Activated CD4-positive, alpha-beta T cell treated with anti-CD3 and anti-CD28 coated beads for 24 hours (primary cell): Measurements from ENCODE around the gene CARD9.
A peak's percentile ranks its signal among the peaks of the same experiment; 100 is the strongest.

Experiments used
- DNase-seq, 2 donors: peaks; one replicate each; pipeline ENCODE4 v3.0.0-alpha.2; 2020; ENCODE audit warnings: low read depth in 2 of 2

Gene CARD9

GRCh38 chr9:136401173-136401922 lies 27.9 kb upstream of the CARD9 start:
- DNase-seq = no peak

DNA sequence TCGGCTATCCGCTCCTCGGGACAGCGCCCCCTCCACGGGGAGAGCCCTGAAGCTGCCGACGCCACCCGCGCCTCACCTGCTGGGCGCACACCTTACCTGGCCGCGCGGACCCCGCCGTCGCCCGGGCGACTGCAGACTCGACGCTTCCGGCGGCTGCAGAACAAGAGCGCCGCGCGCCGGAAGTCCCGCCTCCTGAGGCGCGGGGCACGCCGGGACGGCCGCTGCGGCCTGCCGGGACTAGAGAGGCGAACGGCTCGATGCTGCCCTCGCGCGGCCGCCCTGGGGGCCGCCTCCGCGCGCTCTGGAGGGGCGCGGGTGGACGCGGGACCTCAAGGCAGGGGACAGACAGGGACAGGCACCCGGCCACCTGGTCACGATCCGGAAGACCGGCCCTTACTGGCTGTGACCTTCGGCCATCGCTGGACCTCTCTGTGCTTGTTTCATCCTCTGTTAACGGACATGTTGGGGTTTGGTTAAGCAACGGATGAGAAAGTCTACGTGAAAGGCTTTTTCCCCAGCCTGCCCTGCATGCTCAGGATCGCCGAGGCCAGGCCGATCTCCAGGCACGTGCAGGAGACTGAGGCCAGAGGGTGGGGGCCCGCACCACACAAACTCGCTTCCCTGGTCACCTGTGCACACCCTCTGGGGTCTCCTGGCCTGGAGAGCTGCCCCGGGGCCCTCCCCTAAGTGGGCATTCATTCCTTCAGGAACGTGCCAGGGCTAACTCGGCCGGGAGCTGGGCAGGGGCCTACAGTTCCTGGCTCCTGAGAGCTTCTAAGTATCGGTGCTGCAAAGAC lies 26.8 kb upstream of the CARD9 start, which contains the start of gene SNAPC4:
Gene SNAPC4 (minus strand): TSS at position 133 of the 797 bp plus-strand sequence. CDS start 1,742 bp downstream, outside the sequence.
- DNase-seq = peak; percentile 81 to 82

- no peak for DNase-seq
Measured at GRCh38 chr9:136399176-136400037, 25.9 kb upstream of the CARD9 start.

DNA sequence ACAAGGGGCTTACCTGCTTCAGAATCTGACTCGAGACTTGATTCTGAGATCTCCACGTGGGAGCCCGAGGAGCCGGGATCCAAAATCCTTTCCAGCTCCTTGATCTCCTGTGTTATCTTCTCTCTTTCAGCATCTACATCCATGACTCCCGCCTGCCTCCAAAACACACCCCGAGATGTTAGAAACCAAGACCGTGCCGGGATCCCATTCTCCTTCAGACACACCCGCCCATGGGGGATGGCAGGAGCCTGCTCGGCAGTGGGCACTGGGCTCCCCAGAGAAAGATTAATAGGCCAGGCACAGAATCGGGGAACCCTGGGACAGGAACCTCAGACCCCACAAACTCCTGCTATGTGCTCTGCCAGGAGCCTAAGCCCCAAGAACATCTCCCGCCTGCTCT lies 24.8 kb upstream of the CARD9 start:
- no peak for DNase-seq

DNA sequence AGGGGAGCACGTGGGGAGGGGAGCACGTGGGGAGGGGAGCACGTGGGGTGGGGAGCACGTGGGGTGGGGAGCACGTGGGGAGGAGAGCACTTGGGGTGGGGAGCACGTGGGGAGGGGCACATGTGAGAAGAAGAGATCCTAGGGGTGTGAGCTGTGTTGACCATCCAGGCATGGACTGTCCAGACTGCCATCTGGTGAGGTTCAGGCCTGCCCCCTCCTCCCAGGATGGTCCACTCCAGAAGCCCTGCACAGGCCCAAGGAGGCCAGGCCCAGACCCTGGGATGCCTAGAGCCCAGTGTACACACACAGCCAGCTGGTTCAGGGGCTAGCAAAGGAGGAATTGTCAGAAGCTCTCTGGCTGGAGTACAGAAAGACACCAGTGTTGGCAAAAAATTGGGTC lies 24.2 kb upstream of the CARD9 start:
- DNase-seq = no peak

DNA sequence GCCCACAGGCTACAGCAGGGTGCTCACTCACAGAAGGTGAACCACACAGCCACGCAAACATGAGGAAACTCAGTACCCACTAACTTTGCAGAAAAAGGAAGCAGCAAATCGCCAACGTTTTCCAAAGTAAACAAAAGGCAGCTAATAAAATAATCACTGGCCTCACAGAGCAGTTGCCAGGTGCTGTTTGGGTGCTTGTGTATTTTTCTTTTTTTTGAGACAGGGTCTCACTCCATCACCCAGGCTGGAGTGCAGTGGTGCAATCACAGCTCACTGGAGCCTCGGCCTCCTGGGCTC lies 22.7 kb upstream of the CARD9 start:
- DNase-seq = no peak

DNA sequence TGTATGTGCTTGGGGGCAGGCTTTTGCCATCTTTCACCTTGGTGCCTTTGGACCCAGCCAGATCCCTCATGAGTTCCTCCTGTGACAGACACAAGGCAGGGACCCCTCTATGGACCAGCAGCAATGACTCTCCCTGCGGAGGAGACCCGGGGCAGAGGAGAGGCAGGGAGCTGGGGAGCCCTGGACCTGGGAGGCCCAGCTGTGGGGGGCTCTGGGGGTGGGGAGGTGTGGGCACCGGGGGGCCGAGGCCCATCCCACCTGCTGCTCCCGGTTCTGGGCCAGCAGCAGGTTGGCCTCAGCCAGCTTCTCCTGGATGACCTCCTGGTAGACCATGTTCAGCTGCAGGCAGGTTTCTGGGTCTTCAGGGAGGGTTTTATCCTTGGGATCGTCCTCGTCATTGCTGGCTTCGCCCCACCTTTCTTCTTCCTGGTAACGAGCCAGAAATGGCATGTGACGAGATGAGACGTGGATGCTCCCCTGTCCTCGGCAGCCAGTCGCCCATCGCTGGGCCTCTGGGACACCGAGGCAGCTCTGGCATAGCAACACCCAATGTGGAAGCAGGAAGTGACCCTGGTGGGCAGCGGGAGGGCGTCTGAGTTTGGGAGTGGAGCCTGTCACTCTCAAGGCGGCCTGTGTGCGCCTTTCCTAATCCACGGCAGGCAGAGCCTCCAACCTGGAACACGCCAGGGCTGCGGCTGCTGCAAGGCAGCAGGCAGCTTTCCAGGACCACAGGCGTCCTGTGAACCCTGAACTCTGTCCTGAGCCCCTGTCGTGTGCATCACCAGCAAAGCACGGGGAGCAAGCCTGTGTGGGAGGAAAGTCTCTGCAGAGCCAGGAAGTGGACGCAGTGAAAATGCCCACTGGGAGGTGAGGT lies 22.1 kb upstream of the CARD9 start:
- DNase-seq = no peak

DNA sequence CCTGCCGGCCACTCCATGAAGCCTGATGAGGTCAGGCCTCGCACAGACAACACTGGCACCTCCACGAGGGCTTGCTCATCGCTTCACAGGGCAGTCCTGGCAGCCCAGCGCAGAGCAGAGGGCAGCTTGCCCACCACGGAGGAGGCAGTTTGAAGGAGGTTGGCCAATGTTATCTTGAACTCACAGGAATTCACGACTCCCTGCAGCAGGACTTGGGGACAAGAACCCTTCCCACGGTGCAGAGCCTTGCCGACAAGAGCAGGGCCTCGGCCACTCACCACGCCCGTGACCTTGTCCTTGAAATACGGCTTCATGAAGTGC lies 21.5 kb upstream of the CARD9 start:
- DNase-seq = no peak

DNA sequence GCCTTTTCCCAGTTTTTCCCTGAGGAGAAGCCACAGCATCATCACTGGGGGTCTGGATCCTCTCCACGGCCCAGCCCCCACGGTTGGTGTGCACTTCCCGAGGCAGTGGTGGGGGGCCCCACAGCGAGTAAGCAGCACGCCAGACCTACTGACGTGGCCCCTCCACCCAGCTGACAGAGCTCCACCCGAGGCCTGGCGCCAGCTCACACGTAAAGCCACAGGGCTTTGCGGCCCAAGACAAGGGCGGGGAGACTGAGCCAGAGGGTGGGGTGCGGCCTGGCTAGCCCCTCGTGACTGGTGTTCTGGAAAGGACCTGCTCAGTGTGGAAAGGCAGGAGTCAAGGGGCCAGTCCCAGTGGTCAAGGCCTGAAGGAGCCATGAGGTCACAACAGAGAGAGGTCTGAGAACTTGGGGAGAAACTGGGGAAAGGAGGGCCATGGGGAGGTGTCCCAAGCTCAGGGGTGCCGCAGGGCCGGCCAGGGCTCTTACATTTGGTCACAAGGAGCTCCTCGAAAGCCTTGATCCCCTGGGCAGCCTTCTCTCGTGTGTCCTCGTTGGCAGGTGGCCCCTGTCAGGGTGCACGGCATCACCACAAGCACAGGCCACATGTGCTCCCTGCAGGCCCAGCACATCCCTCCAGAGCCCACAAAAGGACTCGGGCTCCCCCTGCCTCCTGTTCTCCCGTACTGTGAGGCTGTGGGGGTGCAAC lies 21.0 kb upstream of the CARD9 start:
- DNase-seq = no peak

DNA sequence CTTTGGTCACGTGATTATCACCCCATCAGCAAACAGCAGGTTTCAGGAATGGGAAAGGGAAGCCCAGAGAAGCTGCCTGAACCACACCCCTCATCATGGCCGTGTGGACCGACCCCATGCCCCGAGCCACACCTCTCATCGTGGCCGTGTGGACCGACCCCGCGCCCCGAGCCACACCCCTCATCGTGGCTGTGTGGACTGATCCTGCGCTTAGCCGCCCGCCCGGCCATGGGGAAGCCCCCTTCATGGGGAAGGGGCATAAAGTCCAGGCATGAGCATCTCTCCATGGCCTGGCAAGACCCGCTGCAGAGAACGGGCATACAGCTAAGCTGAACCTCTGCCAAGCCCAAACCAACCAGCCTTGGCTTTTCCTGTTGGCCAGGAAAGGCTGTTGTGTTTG lies 20.1 kb upstream of the CARD9 start:
- DNase-seq = no peak

DNA sequence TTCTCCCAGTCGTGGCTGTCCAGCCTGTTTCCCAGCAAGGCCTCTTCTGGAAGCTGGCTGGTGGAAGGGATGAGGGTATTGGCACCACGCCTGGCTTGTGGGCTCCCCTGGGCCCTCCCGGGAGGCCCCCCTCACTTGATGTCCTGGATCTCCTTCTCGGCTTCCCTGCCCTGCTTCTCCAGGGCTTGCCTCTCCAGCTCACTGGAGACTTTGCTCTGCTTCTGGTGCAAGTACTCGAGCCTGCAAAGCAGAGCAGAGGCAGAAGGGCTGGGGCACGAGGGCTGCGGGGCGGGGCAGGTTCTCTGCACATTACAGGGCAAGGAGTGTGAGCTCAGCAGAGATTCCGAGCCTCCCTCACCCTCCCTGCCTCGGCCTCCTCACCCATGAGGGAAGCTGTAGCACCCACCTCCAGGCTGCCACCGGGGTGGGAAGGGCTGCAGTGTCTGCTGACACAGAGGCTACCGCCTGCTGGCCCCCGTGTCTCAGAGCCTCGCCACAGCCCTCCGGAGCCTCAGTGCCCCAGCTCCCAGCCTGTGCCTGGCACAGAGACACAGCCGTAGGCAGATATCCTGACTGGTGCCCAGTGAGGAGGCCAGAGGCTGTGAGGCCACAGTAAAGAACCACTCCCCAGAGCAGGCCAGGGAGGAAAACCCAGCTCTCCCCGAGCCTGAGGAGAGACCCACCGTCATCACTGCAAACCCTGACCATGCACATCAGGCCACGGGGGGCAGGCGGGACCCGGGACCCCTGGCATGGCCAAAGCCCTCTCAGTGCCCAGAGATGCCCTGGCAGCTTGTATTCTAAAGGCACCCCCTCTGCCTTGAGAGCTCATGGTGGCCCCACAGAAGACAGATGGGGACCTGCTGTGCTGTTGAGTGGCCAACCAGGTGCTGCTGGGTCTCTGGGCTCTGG lies 19.3 kb upstream of the CARD9 start:
- no peak for DNase-seq

GRCh38 chr9:136391737-136392537 lies 18.5 kb upstream of the CARD9 start:
- no peak for DNase-seq

DNA sequence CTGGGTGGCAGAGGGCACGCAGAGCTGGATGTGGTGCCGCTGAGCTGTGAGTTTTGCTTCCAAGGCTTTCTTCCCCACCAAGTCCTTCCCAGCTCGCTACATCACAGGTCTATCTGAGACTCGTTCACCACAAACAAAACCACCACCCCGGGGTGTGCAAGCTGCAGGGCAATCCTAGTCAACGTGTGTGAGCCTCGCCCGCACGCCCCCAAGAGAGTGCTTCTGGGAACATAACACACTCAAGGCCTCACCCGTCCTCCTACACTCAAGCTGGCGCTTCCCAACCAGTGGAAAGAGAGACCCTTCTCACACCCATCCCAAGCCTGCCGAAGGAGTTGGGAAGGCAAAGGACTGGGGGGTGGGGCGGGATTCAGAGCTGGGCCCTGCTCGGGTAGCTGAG lies 15.9 kb upstream of the CARD9 start:
- no peak for DNase-seq

DNA sequence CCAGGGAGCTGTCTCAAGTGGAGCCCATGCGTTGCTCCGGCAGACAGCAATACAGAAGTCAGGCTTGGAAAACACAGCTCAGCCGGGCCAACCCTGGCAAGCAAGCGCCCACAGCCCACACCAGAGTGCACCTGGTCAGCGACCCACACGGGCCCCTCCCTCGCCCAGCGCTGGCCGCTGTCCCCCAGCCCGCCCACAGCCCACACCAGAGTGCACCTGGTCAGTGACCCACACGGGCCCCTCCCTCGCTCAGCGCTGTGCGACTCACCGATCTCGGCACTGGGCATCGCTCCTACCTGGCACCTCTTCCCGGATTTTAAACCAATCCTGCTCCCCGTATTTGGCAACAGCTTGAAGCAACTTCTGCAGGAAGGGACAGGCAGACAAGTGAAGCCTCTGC lies 13.7 kb upstream of the CARD9 start:
- no peak for DNase-seq

- no peak for DNase-seq
Measured at GRCh38 chr9:136386018-136386417, 12.5 kb upstream of the CARD9 start.

DNA sequence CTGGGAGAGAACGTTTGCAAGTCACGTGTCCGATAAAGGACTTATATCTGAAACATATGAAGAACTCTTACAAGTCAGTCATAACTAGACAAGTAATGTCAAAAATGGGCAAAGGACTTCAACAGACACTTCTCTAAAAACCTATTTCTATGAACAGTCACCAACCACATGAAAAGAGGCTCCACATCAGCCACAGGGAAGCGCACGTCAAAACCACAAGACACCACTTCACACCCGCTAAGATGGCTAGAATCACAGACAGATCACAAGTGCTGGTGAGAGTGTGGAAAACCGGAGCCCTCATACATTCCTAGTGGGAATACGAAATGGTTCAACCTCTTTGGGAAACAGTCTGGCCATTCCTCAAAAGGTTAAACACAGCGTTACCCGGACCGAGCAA lies 11.5 kb upstream of the CARD9 start:
- no peak for DNase-seq

DNA sequence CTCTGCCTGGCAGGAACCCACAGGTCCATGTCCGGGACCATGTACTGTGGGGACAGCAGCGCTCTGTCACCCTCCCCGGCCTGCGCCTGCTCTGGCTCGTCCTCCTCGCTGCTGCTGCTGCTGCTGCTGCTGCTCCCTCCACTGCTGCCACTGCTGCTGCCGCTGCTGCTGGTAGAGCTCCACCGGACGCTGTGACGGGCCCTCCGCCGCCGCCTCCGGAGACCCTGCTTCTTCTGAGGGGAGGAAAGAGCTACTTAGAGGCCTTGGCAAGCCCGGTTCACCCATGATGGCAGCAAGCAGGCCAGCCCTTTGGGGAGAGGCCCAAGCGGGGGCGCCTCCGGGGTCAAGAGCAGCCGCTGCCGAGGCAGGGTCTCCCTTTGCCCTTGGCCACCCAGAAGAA lies 10.0 kb upstream of the CARD9 start:
- no peak for DNase-seq

DNA sequence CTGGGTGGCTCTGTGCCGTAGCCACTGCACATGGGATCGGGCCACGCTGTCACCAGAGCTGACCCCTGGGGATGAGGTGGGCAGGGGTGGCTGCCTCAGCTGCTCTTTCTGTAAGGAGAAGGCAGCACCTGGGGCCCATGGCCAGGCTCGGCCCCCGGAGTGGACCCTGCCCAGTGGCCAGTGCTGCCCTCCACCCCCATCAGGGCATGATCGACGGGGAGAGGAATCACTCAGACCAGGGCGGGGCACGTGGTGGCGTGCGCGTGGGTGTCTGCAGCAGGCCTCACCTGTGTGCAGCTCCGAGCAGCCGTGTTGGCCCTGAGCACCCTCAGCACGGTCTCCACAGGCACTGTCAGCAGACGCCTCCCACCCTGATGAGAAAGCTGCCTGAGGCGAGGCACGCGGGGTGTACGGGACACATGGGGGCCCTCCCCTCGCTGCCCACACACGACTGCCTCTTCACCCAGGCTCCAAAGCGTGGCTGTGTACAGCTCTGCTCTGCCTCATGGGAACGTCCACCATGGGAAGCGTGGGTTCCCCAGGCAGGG lies 8.6 kb upstream of the CARD9 start:
- no peak for DNase-seq

DNA sequence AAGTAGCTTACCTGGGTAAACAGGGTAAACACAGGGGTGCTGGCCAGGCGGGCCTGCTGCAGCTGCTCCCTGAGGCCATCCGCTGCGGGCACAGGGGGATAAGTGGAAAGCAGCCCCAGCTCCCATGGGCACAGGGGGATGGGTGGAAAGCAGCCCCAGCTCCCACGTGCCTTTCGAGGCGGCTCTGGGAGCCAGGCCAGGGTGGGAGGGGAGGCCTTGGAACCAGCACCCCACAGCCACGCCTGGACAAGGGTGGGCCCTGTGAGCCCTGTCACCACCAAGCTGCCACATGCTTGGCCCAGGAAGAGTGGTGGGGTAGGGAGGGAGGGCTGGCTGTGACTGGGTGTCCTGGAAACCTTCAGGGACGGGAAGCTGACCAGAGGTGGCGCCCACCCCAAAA lies 7.8 kb upstream of the CARD9 start:
- DNase-seq = no peak
